HCT116 (cell line): ENCODE results near the gene BLOC1S3. TPM values are rescaled to one million over a fixed set of nuclear protein-coding genes. Genes with fewer than 3 reads are reported as not detected.

Source experiments
- ATAC-seq: fragments of 200-7000 bp; cut with Tn5 transposase; 2 replicates; pipeline ENCODE4 v1.9.1; 2020; ENCODE audit warnings: mild to moderate bottlenecking, moderate library complexity
- BruUV-seq: library from RNA; stranded (reverse); fragments of 400-500 nt; replicated peaks from 2 replicates; lab custom pipeline; 2021; lab: Mats Ljungman, UMichigan
- CTCF ChIA-PET: fragments of 300-600 bp; sonication (Branson Sonifier 250); formaldehyde crosslinking; loops from one replicate; lab custom pipeline; 2021; ENCODE audit warnings: antibody characterized with exemption; lab: Charles Lee
- POLR2A ChIA-PET: fragments of 300-600, 350-600 bp; sonication (Branson Sonifier 250); formaldehyde crosslinking; loops from one replicate; lab custom pipeline; 2021; ENCODE audit warnings: antibody characterized with exemption; lab: Charles Lee
- RAD21 ChIA-PET, 2 experiments: fragments of 300-600 bp; sonication (Branson Sonifier 250); formaldehyde crosslinking; loops; one replicate each; lab custom pipeline; 2023; ENCODE audit warnings: low total read pairs in 2 of 2; ENCODE audit not compliant: uncharacterized antibody in 2 of 2, unreplicated experiment in 2 of 2, low non-redundant PET in 1 of 2; lab: Charles Lee
- DNase-seq: peaks from one replicate; pipeline ENCODE4 v3.0.0-alpha.2; 2010; ENCODE audit warnings: low read depth, low spot score
- H2AFZ ChIP-seq: fragments of 200-600 bp; shearing (Covaris generic), sonication (generic); 2 replicates; pipeline ENCODE4 v1.6.1; 2017; ENCODE audit warnings: low read depth, mixed run types, mixed read lengths, antibody characterized with exemption, low read length; ENCODE audit not compliant: poor library complexity, severe bottlenecking
- H3K27ac ChIP-seq: 2 replicates; pipeline ENCODE4 v1.5.1; 2012; ENCODE audit warnings: low read depth, low read length
- H3K27me3 ChIP-seq: fragments of 200-600 bp; sonication (generic); 2 replicates; pipeline ENCODE4 v1.6.1; 2016; ENCODE audit warnings: mixed run types, low read length, mixed read lengths; ENCODE audit not compliant: insufficient read depth
- H3K36me3 ChIP-seq, 2 experiments: fragments of 200-500 bp in 1 of 2; fragments of 200-600 bp in 1 of 2; sonication (Bioruptor generic) in 1 of 2; sonication (generic) in 1 of 2; 2 replicates each; pipeline versions ENCODE4 v1.5.1 to v1.6.1; 2014 to 2016; ENCODE audit warnings: low read length in 2 of 2, inconsistent platforms in 1 of 2, mixed read lengths in 1 of 2, mixed run types in 1 of 2; ENCODE audit not compliant: insufficient read depth in 2 of 2, control insufficient read depth in 1 of 2
- H3K4me1 ChIP-seq, 2 experiments: fragments of 200-600 bp in 1 of 2; sonication (generic) in 1 of 2; 2 replicates each; pipeline versions ENCODE4 v1.5.1 to v1.6.1; 2012 to 2017; ENCODE audit warnings: low read length in 2 of 2, inconsistent platforms in 1 of 2, mild to moderate bottlenecking in 1 of 2, mixed read lengths in 1 of 2, mixed run types in 1 of 2, moderate library complexity in 1 of 2; ENCODE audit not compliant: insufficient read depth in 2 of 2, control insufficient read depth in 1 of 2
- H3K4me2 ChIP-seq: fragments of 200-600 bp; sonication (generic); 2 replicates; pipeline ENCODE4 v1.6.1; 2017; ENCODE audit warnings: mixed run types, low read length, mixed read lengths
- H3K4me3 ChIP-seq, 2 experiments: fragments of 200-600 bp in 1 of 2; sonication (generic) in 1 of 2; replicated peaks in 1 of 2; 2 replicates each; pipeline ENCODE4 v1.5.1; 2011 to 2016; ENCODE audit warnings: low read length in 2 of 2, control low read depth in 1 of 2, low read depth in 1 of 2, mild to moderate bottlenecking in 1 of 2, mixed read lengths in 1 of 2, mixed run types in 1 of 2
- H3K79me2 ChIP-seq: fragments of 200-600 bp; sonication (generic); 2 replicates; pipeline ENCODE4 v1.6.1; 2017; ENCODE audit warnings: mild to moderate bottlenecking, mixed run types, low read length, moderate library complexity, mixed read lengths; ENCODE audit not compliant: insufficient read depth
- H3K9ac ChIP-seq: fragments of 200-600 bp; sonication (generic); 2 replicates; pipeline ENCODE4 v1.6.1; 2016; ENCODE audit warnings: low read length, mixed read lengths
- H3K9me2 ChIP-seq: fragments of 200-600 bp; sonication (generic), shearing (Covaris generic); 2 replicates; pipeline ENCODE4 v1.6.1; 2017; ENCODE audit warnings: mixed run types, mild to moderate bottlenecking, moderate library complexity; ENCODE audit not compliant: insufficient read depth
- H3K9me3 ChIP-seq, 2 experiments: fragments of 200-500 bp in 1 of 2; fragments of 200-600 bp in 1 of 2; sonication (Bioruptor generic) in 1 of 2; sonication (generic) in 1 of 2; 2 replicates each; pipeline ENCODE4 v1.6.1; 2014 to 2017; ENCODE audit warnings: low read length in 2 of 2, mixed read lengths in 2 of 2, inconsistent platforms in 1 of 2, low read depth in 1 of 2, mild to moderate bottlenecking in 1 of 2, mixed run types in 1 of 2, moderate library complexity in 1 of 2; ENCODE audit not compliant: control insufficient read depth in 1 of 2, insufficient read depth in 1 of 2
- H4K20me1 ChIP-seq: fragments of 200-600 bp; sonication (generic), shearing (Covaris generic); 2 replicates; pipeline ENCODE4 v1.6.1; 2017; ENCODE audit warnings: mixed run types, mild to moderate bottlenecking, moderate library complexity; ENCODE audit not compliant: insufficient read depth
- ATF3 ChIP-seq: IDR thresholded peaks from 2 replicates; pipeline ENCODE4 v1.6.1; 2012
- CBX3 ChIP-seq: IDR thresholded peaks from 2 replicates; pipeline ENCODE4 v1.6.1; 2012; ENCODE audit warnings: low read depth
- CEBPB ChIP-seq: IDR thresholded peaks from 2 replicates; pipeline ENCODE4 v1.6.1; 2012; ENCODE audit warnings: low read depth
- ELF1 ChIP-seq: IDR thresholded peaks from 2 replicates; pipeline ENCODE4 v1.6.1; 2012; ENCODE audit warnings: low read depth, borderline replicate concordance
- FOSL1 ChIP-seq: IDR thresholded peaks from 2 replicates; pipeline ENCODE4 v1.6.1; 2012; ENCODE audit warnings: low read depth
- MAX ChIP-seq: IDR thresholded peaks from 2 replicates; pipeline ENCODE4 v1.6.1; 2012
- POLR2A ChIP-seq: IDR thresholded peaks from 2 replicates; pipeline ENCODE4 v1.7.0; 2011; ENCODE audit warnings: borderline replicate concordance; ENCODE audit not compliant: insufficient read depth, insufficient read length; ENCODE audit errors: extremely low read depth
- RAD21 ChIP-seq: IDR thresholded peaks from 2 replicates; pipeline ENCODE4 v1.6.1; 2012; ENCODE audit warnings: low read depth, mild to moderate bottlenecking
- SP1 ChIP-seq: IDR thresholded peaks from 2 replicates; pipeline ENCODE4 v1.6.1; 2012; ENCODE audit warnings: low read depth
- TCF7L2 ChIP-seq: IDR thresholded peaks from 2 replicates; pipeline ENCODE4 v1.7.0; 2011; ENCODE audit warnings: borderline replicate concordance, inconsistent platforms; ENCODE audit not compliant: insufficient read depth, insufficient read length; ENCODE audit errors: extremely low read depth
- YY1 ChIP-seq: IDR thresholded peaks from 2 replicates; pipeline ENCODE4 v1.6.1; 2011; ENCODE audit warnings: low read length, low read depth, moderate library complexity, mild to moderate bottlenecking; ENCODE audit not compliant: insufficient replicate concordance; ENCODE audit errors: extremely low read depth
- ZNF274 ChIP-seq: fragments of 200-500 bp; sonication (Bioruptor generic); IDR thresholded peaks from 2 replicates; pipeline ENCODE4 v1.6.1; 2014; ENCODE audit warnings: mild to moderate bottlenecking, low read depth, low read length, inconsistent platforms
- intact Hi-C: fragments of 100-400 bp; cut with micrococcal nuclease; formaldehyde crosslinking; loops from 2 replicates; pipeline ENCODE4 v1.10.0; 2022
- total RNA-seq: library from RNA; stranded (reverse); gene quantifications from one replicate; pipeline ENCODE4 v1.2.1, GENCODE V29; 2021; ENCODE audit not compliant: unreplicated experiment

Gene BLOC1S3
- total RNA-seq, 1 experiment from 2014 or later: 12.2 TPM

GRCh38 chr19:45137179-45137761 is 41.3 kb upstream of the BLOC1S3 start:
- ChIA-PET POLR2A (no interaction called here), CTCF (no interaction called here), RAD21 (no interaction called here)
- intact Hi-C loops: no loop called here
- no peak overlapping the region for H3K9ac ChIP-seq
- no peaks in the 10 kb centered on the region for H3K9me3 ChIP-seq
- no peaks in the 10 kb centered on the region for H3K27me3 ChIP-seq
- DNase-seq (no peak), ATAC-seq (no peak)
- H3K4me3 ChIP-seq: no peak overlapping the region
- H3K79me2 ChIP-seq: peaks cover 43% of the 10 kb centered on the region; the same call in 1 of the 2 replicates
- H3K4me1 ChIP-seq: no peaks in the 10 kb centered on the region; a peak in 2 of 4 replicates
- no peak overlapping the region for H3K4me2 ChIP-seq
- no peaks in the 10 kb centered on the region; a peak in 1 of 4 replicates for H3K36me3 ChIP-seq
- no peaks in the 10 kb centered on the region for H4K20me1 ChIP-seq
- no peaks in the 10 kb centered on the region for H3K9me2 ChIP-seq
- H2AFZ ChIP-seq: no peak overlapping the region
- TF ChIP-seq RAD21: no peak
- no peak for TF ChIP-seq SP1
- TF ChIP-seq CEBPB: no peak
- TF ChIP-seq YY1: no peak
- TF ChIP-seq CBX3: no peak
- TF ChIP-seq POLR2A: no peak
- no peak for TF ChIP-seq ATF3
- BruUV-seq: no TSS peak
- H3K27ac ChIP-seq: no peak overlapping the region

- Histone ChIP-seq H3K79me2 (peaks cover 39% of the 10 kb centered on the region; the same call in 1 of the 2 replicates), H3K9me3 (no peaks in the 10 kb centered on the region), H3K36me3 (no peaks in the 10 kb centered on the region; a peak in 1 of 4 replicates), H3K9me2 (no peaks in the 10 kb centered on the region), H4K20me1 (no peaks in the 10 kb centered on the region), H3K4me2 (no peak overlapping the region), H3K27me3 (no peaks in the 10 kb centered on the region), H3K4me1 (peaks cover 0 to under 1% of the 10 kb centered on the region in 2 experiments; a peak in 2 of 4 replicates), H3K4me3 (no peak overlapping the region), H2AFZ (no peak overlapping the region), H3K9ac (no peak overlapping the region), H3K27ac (no peak overlapping the region)
- TF ChIP-seq TCF7L2 (no peak), MAX (no peak), ZNF274 (no peak), FOSL1 (no peak), ELF1 (no peak)
- ChIA-PET CTCF (no interaction called here), RAD21 (no interaction called here), POLR2A (no interaction called here)
- no peak for ATAC-seq
- DNase-seq: no peak
- BruUV-seq: no TSS peak
- intact Hi-C loops: no loop called here
Measured at GRCh38 chr19:45138303-45138751, 40.3 kb upstream of the BLOC1S3 start.
